GM23248 (cell line): Measurements from ENCODE around the gene LUC7L.

Experiments used
- EZH2 ChIP-seq: fragments of 200-600 bp; sonication (generic); IDR thresholded peaks from 2 replicates; pipeline ENCODE4 v1.6.1; 2018; ENCODE audit warnings: antibody characterized with exemption, mild to moderate bottlenecking; ENCODE audit not compliant: insufficient read depth, poor library complexity, severe bottlenecking
- EZH2phosphoT487 ChIP-seq: fragments of 200-600 bp; sonication (generic); IDR thresholded peaks from 2 replicates; pipeline ENCODE4 v1.6.1; 2018; ENCODE audit warnings: antibody characterized with exemption, moderate library complexity, mild to moderate bottlenecking, low read depth; ENCODE audit not compliant: insufficient read depth

DNA sequence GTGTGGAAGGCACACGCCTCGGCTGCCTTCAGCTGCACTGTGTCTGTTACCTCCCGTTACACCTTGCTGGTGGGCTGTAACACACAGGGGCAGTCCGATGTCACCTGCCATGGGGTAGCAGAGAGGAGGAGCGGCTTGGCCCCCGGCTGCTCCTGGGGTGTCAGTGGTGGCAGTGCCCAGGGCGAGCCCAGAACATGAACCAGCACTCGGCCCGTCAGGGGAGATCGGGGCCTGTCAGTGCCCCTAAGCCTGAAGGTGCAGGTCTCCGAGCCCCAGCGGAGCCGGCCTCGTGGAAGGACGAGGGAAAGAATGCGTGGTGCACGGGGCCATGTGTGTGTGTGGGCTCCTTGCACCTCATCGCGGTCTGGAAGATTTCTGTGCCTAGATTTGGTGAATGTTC lies 31.1 kb upstream of the LUC7L start:
- TF ChIP-seq EZH2phosphoT487 (no peak), EZH2 (no peak)
